Spinal cord (tissue), 10 donors: Measurements from ENCODE around the gene HIKESHI. TPM values are rescaled to one million over a fixed set of nuclear protein-coding genes. Genes with fewer than 3 reads are reported as not detected.
A peak's percentile ranks its signal among the peaks of the same experiment; 100 is the strongest.
"Not testable (repeated sequence)": the region's sequence is repeated elsewhere in the genome, so short reads cannot be mapped to it uniquely, and the experiment has no call there.

Source experiments
- DNase-seq, 6 donors: peaks; one replicate each; pipeline versions ENCODE4 v3.0.0 to v3.0.0-alpha.2; 2013 to 2015; ENCODE audit warnings: low spot score in 6 of 6, low read depth in 4 of 6
- H3K27ac ChIP-seq: one replicate; pipeline ENCODE4 v1.5.1; 2013; ENCODE audit warnings: low read depth, low read length, control low read depth
- H3K27me3 ChIP-seq: one replicate; pipeline ENCODE4 v1.6.1; 2013; ENCODE audit warnings: low read length; ENCODE audit not compliant: control insufficient read depth, insufficient read depth
- H3K36me3 ChIP-seq: one replicate; pipeline ENCODE4 v1.6.1; 2013; ENCODE audit warnings: low read length; ENCODE audit not compliant: control insufficient read depth, insufficient read depth
- H3K4me1 ChIP-seq: one replicate; pipeline ENCODE4 v1.6.1; 2013; ENCODE audit warnings: low read length; ENCODE audit not compliant: control insufficient read depth, insufficient read depth
- H3K4me3 ChIP-seq: one replicate; pipeline ENCODE4 v1.5.1; 2013; ENCODE audit warnings: low read depth, low read length, control low read depth
- H3K9me3 ChIP-seq: one replicate; pipeline ENCODE4 v1.6.1; 2013; ENCODE audit warnings: low read length; ENCODE audit not compliant: control insufficient read depth, insufficient read depth
- WGBS: methylation state at CpG from one replicate; pipeline ENCODE4 v1.1.5; 2013; ENCODE audit warnings: missing lambda C conversion rate; ENCODE audit not compliant: insufficient coverage; 5-methylcytosine and 5-hydroxymethylcytosine counted together
- polyA plus RNA-seq, 2 donors: library from polyadenylated mRNA; unstranded; fragments of 120-200 nt; gene quantifications; one replicate each; pipeline ENCODE4 v1.2.1, GENCODE V29; 2013; ENCODE audit not compliant: insufficient read length in 2 of 2
- total RNA-seq, 2 donors: library from RNA; depleted of rRNA in 1 of 2; stranded (reverse); fragments of 120-200 nt in 1 of 2; fragments of >200 nt in 1 of 2; gene quantifications; one replicate each; pipeline versions ENCODE4 v1.2.3 to v1.2.4, GENCODE V29; 2013 to 2014
- donor health status: healthy.

HIKESHI gene
- total and polyA plus RNA-seq, 4 donors: 49.0 to 70.3 (median 67.0) TPM

DNA sequence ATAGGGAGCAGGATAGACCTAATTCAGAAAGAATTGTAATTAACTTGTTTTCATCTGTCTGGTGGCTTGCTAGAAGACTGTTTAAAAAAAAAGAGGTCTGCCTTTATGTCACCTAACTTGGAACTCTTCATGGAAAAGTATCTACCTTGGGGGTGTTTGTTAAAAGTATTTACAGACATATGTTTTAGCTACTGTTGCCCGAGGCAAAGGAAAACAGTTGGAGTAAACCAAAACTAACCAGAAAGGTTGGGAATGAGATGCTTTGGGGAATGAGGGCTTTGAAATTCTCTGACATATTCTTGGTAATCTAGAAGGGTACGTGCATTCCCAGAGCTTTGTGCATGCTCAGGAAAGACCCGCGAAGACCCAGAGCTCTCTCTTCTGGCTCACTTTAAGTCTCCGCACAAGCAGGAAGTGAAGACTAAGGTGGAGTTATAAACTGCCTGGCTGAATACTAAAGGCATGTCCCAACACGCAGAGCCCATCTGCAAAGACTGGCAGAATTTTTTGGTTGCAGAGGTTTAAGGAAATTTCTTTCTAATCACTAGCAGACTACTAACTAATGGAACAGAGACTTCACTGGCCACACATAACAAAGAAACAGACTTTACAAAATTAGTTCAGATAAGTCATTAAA is 33.2 kb downstream of the HIKESHI start:
- H3K36me3 ChIP-seq: peaks cover 12% of the 10 kb centered on the region
- 100% methylated on average over 2 of the region's 6 CpGs for WGBS
- no peaks in the 10 kb centered on the region for H3K9me3 ChIP-seq
- H3K4me3 ChIP-seq: no peak overlapping the region
- no peaks in the 10 kb centered on the region for H3K27me3 ChIP-seq
- no peaks in the 10 kb centered on the region for H3K4me1 ChIP-seq
- H3K27ac ChIP-seq: no peak overlapping the region
- DNase-seq: no peak

DNA sequence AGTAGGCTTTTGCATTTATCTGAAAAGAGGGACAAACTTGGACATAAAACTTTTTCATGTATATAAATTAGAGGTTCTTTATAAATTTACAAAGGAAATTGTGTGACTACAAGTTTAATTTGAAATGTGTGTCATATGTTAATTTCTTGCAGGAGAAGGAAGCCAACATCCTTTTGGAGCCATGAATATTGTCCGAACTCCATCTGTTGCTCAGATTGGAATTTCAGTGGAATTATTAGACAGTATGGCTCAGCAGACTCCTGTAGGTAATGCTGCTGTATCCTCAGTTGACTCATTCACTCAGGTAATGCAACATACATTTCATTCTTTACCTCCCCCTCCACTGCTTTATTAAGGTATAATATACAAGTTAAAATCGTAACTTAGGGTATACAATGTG is 35.2 kb downstream of the HIKESHI start:
- Histone ChIP-seq H3K4me1 (no peaks in the 10 kb centered on the region), H3K9me3 (no peaks in the 10 kb centered on the region), H3K36me3 (peaks cover 12% of the 10 kb centered on the region), H3K27ac (no peak overlapping the region), H3K4me3 (no peak overlapping the region), H3K27me3 (no peaks in the 10 kb centered on the region)
- no peak for DNase-seq
- WGBS: 100% methylated on average over 1 of the region's 2 CpGs

DNA sequence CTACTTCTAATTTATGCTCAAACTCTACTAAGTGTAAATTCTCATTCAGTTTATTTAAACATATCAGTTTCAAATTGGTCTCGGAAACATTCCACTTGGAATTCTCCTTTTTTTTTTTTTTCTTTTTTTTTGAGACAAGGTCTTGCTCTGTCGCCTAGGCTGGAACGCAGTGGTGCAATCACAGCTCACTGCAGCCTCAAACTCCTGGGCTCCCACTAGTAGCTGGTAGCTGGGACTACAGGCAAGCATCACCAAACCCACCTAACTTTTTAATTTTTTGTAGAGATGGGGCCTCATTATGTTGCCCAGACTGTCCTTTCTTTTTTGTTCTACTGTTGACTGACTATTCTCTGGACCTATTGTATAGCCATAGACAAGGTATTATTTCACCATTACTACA is 39.3 kb downstream of the HIKESHI start:
- WGBS: 100% methylated on average over 1 of the region's 3 CpGs

DNA sequence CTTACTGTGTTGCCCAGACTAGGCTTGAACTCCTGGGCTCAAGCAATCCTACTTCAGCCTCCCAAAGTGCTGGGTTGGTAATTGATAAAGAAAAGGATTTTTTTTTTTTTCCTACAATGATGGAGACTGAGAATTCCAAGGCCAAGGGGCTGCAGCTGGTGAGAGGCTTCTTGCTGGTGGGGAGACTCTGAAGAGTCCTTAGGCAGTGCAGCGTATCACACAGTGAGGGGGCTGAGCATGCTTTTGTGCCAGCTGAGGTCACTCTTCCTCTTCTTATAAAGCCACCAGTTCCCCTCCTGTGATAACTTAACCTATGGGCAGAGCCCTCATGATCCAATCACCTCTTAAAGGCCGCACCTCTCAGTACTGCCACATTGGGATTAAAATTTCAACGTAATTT is 44.5 kb downstream of the HIKESHI start:
- no peaks in the 10 kb centered on the region for H3K27me3 ChIP-seq
- WGBS: 83% methylated on average over 3 of the region's 3 CpGs
- H3K36me3 ChIP-seq: peaks cover 7% of the 10 kb centered on the region
- H3K9me3 ChIP-seq: no peaks in the 10 kb centered on the region
- H3K27ac ChIP-seq: no peak overlapping the region
- no peaks in the 10 kb centered on the region for H3K4me1 ChIP-seq
- H3K4me3 ChIP-seq: no peak overlapping the region
- DNase-seq: no peak

More for the DNA sequence above, 39.3 kb downstream of the HIKESHI start:
- DNase-seq: no peak
- Histone ChIP-seq H3K27ac (no peak overlapping the region), H3K9me3 (no peaks in the 10 kb centered on the region), H3K4me1 (no peaks in the 10 kb centered on the region), H3K27me3 (no peaks in the 10 kb centered on the region), H3K36me3 (peaks cover 14% of the 10 kb centered on the region), H3K4me3 (no peak overlapping the region)

DNA sequence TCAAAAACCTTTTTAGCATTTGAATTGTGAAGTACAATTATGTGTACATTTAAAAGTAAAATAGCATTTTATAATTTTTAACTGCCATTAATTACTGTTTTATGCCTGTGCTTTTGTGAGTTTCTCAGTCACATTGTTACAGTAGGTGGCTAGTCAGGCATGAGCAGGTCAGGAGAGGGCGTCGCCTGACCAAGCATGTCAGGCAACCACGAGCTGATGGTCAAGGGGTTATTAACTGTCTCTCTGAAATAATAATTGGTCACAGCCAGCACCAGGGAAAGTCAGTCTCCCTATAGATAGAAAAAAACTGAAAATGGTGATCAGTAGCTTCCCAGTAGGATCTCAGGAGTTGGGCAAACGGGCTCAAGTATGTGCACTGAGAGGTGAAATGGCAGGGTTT is 53.2 kb downstream of the HIKESHI start:
- Histone ChIP-seq H3K36me3 (no peaks in the 10 kb centered on the region), H3K9me3 (no peaks in the 10 kb centered on the region), H3K4me3 (no peak overlapping the region), H3K27ac (no peak overlapping the region), H3K4me1 (no peaks in the 10 kb centered on the region), H3K27me3 (no peaks in the 10 kb centered on the region)
- WGBS: 85% methylated on average over 4 of the region's 4 CpGs
- DNase-seq: no peak

DNA sequence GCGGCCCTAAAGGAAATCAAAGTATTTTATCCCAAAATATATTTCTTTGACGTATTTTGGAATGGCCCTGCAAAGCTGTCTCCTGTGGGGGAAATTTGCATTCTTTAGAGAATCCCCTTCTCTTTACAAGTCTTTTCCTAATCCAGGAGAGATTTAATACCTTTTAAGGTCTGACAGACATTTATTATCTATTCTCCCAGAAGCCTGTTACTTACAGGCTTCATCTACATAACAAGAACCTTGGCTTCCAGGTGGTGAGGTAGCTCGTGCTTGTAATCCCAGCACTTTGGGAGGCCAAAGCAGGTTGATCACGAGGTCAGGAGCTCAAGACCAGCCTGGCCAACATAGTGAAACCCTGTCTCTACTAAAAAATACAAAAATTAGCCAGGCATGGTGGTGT is 55.4 kb downstream of the HIKESHI start:
- H3K36me3 ChIP-seq, DNase-seq, H3K27ac ChIP-seq, H3K9me3 ChIP-seq, H3K4me1 ChIP-seq, H3K27me3 ChIP-seq, H3K4me3 ChIP-seq: not testable (repeated sequence)
- 0% methylated on average over 1 of the region's 4 CpGs for WGBS

DNA sequence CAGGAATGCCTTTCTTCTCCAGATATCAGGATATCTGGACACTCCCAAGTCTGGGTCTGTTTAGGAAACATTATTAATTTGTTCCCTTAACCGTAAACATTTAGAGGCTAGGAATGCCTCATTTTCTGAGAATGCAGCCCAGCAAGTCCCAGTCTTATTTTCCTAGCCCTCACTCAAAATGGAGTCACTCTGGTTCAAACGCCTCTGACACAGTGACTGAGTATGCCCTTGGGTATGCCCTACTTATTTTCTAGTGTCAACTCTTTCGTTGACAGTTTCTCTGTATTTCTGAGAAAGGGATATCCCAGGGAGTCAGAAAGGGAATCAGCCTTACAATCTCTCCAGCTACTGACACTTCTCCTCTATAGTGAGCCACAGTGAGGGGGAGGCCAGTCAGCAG is 56.7 kb downstream of the HIKESHI start:
- DNase-seq: no peak
- no peaks in the 10 kb centered on the region for H3K9me3 ChIP-seq
- no peak overlapping the region for H3K27ac ChIP-seq
- H3K4me1 ChIP-seq: no peaks in the 10 kb centered on the region
- WGBS: no CpG with 5 or more reads among the region's 3 CpGs
- H3K36me3 ChIP-seq: no peaks in the 10 kb centered on the region
- H3K4me3 ChIP-seq: no peak overlapping the region
- H3K27me3 ChIP-seq: no peaks in the 10 kb centered on the region

DNA sequence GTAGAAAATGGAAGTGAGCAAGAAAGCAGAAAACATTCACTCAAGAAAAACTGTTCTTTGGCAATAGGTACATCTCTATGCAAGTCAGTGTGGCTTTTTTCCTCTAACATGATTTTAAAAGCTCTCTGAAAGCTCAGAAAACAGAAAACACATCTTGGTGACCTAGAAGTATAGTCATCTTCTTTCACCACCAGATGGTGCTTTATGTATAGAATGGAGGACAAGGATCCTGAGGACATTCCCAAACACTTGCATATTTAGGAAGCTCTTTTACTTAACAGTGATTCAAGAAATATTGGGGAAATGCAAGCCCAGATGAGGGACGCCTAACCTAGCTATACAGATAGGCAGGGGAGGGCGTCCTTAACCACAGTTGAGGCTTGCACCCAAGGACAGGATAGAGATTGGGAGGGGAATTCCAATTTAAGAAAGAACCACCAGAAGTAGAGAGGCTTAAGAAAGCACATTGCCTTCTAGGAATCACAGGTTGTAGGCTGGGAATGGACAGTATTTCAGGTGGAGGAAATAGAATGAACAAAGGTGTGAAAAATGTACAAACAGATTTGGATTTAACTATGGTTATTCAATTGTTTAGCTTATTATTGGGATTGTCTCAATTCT is 58.8 kb downstream of the HIKESHI start:
- 60% methylated on average over 1 of the region's 2 CpGs for WGBS
- no peaks in the 10 kb centered on the region for H3K36me3 ChIP-seq
- peak in 3 of 6 donors; percentile 7 to 54 (median 41) for DNase-seq
- no peak overlapping the region for H3K27ac ChIP-seq
- no peak overlapping the region for H3K4me3 ChIP-seq
- H3K27me3 ChIP-seq: no peaks in the 10 kb centered on the region
- H3K4me1 ChIP-seq: no peaks in the 10 kb centered on the region
- no peaks in the 10 kb centered on the region for H3K9me3 ChIP-seq

DNA sequence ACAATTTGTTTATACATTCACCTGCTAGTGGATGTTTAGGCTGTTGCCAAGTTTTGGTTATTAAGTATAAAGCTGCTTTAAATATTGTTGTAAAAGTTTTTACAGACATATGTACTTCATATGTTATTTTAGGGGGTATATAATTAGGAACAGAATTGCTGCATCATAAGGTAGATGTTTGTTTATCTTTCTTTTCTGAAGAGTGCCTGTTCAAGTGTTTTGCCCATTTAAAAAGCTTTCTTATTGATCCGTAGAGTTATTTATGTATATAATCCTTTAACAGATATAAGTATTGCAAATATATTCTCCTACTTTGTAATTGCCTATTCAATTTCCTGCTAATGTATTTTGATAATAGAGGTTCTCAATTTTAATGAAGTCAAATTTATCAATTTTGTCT is 61.4 kb downstream of the HIKESHI start:
- no peak for DNase-seq
- Histone ChIP-seq H3K4me1 (no peaks in the 10 kb centered on the region), H3K9me3 (no peaks in the 10 kb centered on the region), H3K4me3 (no peak overlapping the region), H3K27ac (no peak overlapping the region), H3K36me3 (no peaks in the 10 kb centered on the region), H3K27me3 (no peaks in the 10 kb centered on the region)
- no CpG with 5 or more reads among the region's 1 CpG for WGBS

DNA sequence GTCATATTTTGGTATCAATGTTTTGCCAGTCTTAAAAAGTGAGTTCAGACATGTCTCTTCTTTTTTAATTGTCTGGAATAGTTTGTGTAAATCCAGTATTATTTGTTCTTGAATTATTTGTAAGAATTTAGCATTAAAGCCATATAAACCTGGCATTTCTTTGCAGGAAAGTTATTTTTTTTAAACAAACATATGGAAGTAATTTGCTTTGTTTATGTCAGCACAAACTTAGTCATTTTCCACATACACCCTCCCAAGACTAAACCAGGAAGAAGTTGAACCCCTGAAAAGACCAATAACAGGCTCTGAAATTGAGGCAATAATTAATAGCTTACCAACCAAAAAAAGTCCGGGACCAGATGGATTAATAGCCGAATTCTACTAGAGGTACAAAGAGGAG is 63.5 kb downstream of the HIKESHI start:
- H3K4me3 ChIP-seq: no peak overlapping the region
- no peak for DNase-seq
- WGBS: no CpG with 5 or more reads among the region's 2 CpGs

More for the DNA sequence above, 63.5 kb downstream of the HIKESHI start:
- Histone ChIP-seq H3K4me1 (no peaks in the 10 kb centered on the region), H3K36me3 (no peaks in the 10 kb centered on the region), H3K9me3 (no peaks in the 10 kb centered on the region), H3K27ac (no peak overlapping the region), H3K27me3 (no peaks in the 10 kb centered on the region)
